MV-4-11 (cell line): Measurements from ENCODE around the gene DELE1.
"Not testable (repeated sequence)": the region's sequence is repeated elsewhere in the genome, so short reads cannot be mapped to it uniquely, and the experiment has no call there.

Experiments used
- DNase-seq: peaks from one replicate; lab custom pipeline; 2025; lab: John Stamatoyannopoulos, UW

Gene DELE1

GRCh38 chr5:141922827-141923447 lies 734 bp upstream of the DELE1 start:
- DNase-seq = not testable (repeated sequence)

- DNase-seq = no peak
Measured at GRCh38 chr5:141926434-141926833, 2.8 kb downstream of the DELE1 start.

GRCh38 chr5:141928051-141928450 lies 4.4 kb downstream of the DELE1 start:
- DNase-seq = no peak

GRCh38 chr5:141929398-141930058 lies 5.9 kb downstream of the DELE1 start:
- DNase-seq = no peak

GRCh38 chr5:141931694-141932093 lies 8.0 kb downstream of the DELE1 start:
- DNase-seq = no peak

GRCh38 chr5:141933151-141933550 lies 9.5 kb downstream of the DELE1 start:
- DNase-seq = no peak

GRCh38 chr5:141934099-141934844 lies 10.6 kb downstream of the DELE1 start:
- DNase-seq = no peak

- no peak for DNase-seq
Measured at GRCh38 chr5:141935538-141935937, 11.9 kb downstream of the DELE1 start.

- DNase-seq = peak; percentile 78
Measured at GRCh38 chr5:141940695-141941271, 17.1 kb downstream of the DELE1 start.

GRCh38 chr5:141941307-141941706 lies 17.6 kb downstream of the DELE1 start:
- no peak for DNase-seq

- no peak for DNase-seq
Measured at GRCh38 chr5:141941779-141942178, 18.1 kb downstream of the DELE1 start.

GRCh38 chr5:141942185-141942857 lies 18.6 kb downstream of the DELE1 start:
- no peak for DNase-seq

- DNase-seq = no peak
Measured at GRCh38 chr5:141944076-141944475, 20.4 kb downstream of the DELE1 start.

GRCh38 chr5:141945511-141946051 lies 21.9 kb downstream of the DELE1 start:
- DNase-seq = no peak

- DNase-seq = no peak
Measured at GRCh38 chr5:141947316-141947715, 23.6 kb downstream of the DELE1 start.

GRCh38 chr5:141948812-141949211 lies 25.1 kb downstream of the DELE1 start:
- DNase-seq = no peak

GRCh38 chr5:141949511-141949910 lies 25.8 kb downstream of the DELE1 start:
- no peak for DNase-seq

GRCh38 chr5:141950207-141951005 lies 26.7 kb downstream of the DELE1 start:
- no peak for DNase-seq

- DNase-seq = no peak
Measured at GRCh38 chr5:141951332-141951781, 27.7 kb downstream of the DELE1 start.

GRCh38 chr5:141952020-141952419 lies 28.3 kb downstream of the DELE1 start:
- peak; percentile 51 for DNase-seq

GRCh38 chr5:141954194-141954593 lies 30.5 kb downstream of the DELE1 start:
- DNase-seq = peak; percentile 50
